HL-60 (cell line): ENCODE data around the gene DIAPH3.

Experiments used
- DNase-seq, 2 experiments: peaks; one replicate each; pipeline ENCODE4 v3.0.0-alpha.2; 2010 to 2020; ENCODE audit warnings: low read depth in 1 of 2, low spot score in 1 of 2
- H3K27ac ChIP-seq: fragments of 250-450 bp; sonication (Bioruptor Pico); replicated peaks from 2 replicates; pipeline ENCODE4 v1.5.1; 2020; ENCODE audit warnings: mild to moderate bottlenecking, moderate library complexity
- H3K27me3 ChIP-seq: fragments of 250-450 bp; sonication (Bioruptor Pico); 2 replicates; pipeline ENCODE4 v1.5.1; 2021; ENCODE audit warnings: mild to moderate bottlenecking, moderate library complexity; ENCODE audit not compliant: insufficient read depth, poor library complexity, severe bottlenecking
- H3K4me3 ChIP-seq: replicated peaks from 2 replicates; pipeline ENCODE4 v1.5.1; 2011; ENCODE audit warnings: mild to moderate bottlenecking, control low read depth, low read length; ENCODE audit not compliant: insufficient read depth
- GABPA ChIP-seq: IDR thresholded peaks from 2 replicates; pipeline ENCODE4 v1.6.1; 2012; ENCODE audit warnings: low read depth
- POLR2AphosphoS5 ChIP-seq: IDR thresholded peaks from 2 replicates; pipeline ENCODE4 v1.6.1; 2012; ENCODE audit warnings: low read depth
- REST ChIP-seq: IDR thresholded peaks from 2 replicates; pipeline ENCODE4 v1.6.1; 2012; ENCODE audit warnings: low read depth; ENCODE audit not compliant: insufficient replicate concordance
- SPI1 ChIP-seq: IDR thresholded peaks from 2 replicates; pipeline ENCODE4 v1.6.1; 2012; ENCODE audit warnings: low read depth, mild to moderate bottlenecking, borderline replicate concordance
- TF ChIP-seq, protein P1 (sequence below): IDR thresholded peaks from one replicate; pipeline ENCODE4 v1.5.1; 2011; ENCODE audit warnings: low read length, control low read depth, inconsistent platforms; ENCODE audit not compliant: insufficient read depth

DIAPH3 gene

GRCh38 chr13:59745392-59745788 is 418.3 kb downstream of the DIAPH3 start:
- no peak for DNase-seq
- no peak overlapping the region for H3K27ac ChIP-seq
- no peak for TF ChIP-seq SPI1
- TF ChIP-seq GABPA, result no peak
- TF ChIP-seq, protein P1, sequence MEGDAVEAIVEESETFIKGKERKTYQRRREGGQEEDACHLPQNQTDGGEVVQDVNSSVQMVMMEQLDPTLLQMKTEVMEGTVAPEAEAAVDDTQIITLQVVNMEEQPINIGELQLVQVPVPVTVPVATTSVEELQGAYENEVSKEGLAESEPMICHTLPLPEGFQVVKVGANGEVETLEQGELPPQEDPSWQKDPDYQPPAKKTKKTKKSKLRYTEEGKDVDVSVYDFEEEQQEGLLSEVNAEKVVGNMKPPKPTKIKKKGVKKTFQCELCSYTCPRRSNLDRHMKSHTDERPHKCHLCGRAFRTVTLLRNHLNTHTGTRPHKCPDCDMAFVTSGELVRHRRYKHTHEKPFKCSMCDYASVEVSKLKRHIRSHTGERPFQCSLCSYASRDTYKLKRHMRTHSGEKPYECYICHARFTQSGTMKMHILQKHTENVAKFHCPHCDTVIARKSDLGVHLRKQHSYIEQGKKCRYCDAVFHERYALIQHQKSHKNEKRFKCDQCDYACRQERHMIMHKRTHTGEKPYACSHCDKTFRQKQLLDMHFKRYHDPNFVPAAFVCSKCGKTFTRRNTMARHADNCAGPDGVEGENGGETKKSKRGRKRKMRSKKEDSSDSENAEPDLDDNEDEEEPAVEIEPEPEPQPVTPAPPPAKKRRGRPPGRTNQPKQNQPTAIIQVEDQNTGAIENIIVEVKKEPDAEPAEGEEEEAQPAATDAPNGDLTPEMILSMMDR, result no peak
- TF ChIP-seq REST, result no peak
- TF ChIP-seq POLR2AphosphoS5, result no peak
- no peaks in the 10 kb centered on the region for H3K27me3 ChIP-seq
- no peak overlapping the region for H3K4me3 ChIP-seq

DNA sequence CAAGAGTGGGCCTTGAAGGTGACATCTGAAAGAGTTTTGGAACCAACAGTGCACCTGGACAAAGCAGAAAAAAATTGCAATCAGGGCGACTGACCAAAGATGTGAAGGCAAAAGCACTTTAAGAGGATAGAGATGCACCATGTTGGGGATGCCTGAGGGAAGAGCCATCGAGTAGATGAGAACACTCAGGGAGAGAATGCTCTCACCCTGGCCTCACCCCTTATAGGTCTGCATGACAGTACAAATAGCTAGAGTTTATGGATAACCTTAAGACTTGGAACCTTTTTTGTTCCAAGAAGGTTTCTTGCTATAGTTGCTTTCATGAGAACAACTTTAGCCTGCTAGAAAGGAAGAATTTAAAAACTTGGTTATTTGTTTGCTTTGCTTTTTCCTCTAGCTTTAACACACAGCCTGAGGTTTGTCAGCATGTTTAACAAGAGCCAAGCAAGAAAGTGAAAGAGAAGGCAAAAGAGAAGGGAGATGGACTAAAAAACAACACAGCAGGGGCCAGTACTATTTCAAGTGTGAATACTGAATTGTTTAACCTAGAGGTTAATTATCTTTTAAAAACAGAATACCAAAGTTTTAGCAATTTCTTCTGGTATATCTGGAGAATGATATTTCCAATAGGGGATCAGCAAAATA is 418.9 kb downstream of the DIAPH3 start:
- no peaks in the 10 kb centered on the region for H3K27me3 ChIP-seq

GRCh38 chr13:59743195-59743594 is 420.5 kb downstream of the DIAPH3 start:
- no peak for DNase-seq
- H3K27ac ChIP-seq, result no peak overlapping the region
- TF ChIP-seq SPI1 (no peak), POLR2AphosphoS5 (no peak), REST (no peak), GABPA (no peak)

More for the DNA sequence above, 418.9 kb downstream of the DIAPH3 start:
- H3K27ac ChIP-seq, result no peak overlapping the region
- TF ChIP-seq SPI1 (no peak), GABPA (no peak), REST (no peak)
- TF ChIP-seq, protein P1, result no peak
- no peak for DNase-seq
- no peak overlapping the region for H3K4me3 ChIP-seq

More at GRCh38 chr13:59743195-59743594, 420.5 kb downstream of the DIAPH3 start:
- Histone ChIP-seq H3K27me3 (no peaks in the 10 kb centered on the region), H3K4me3 (no peak overlapping the region)
